ENCODE data around the gene DCAF10.

DNA sequence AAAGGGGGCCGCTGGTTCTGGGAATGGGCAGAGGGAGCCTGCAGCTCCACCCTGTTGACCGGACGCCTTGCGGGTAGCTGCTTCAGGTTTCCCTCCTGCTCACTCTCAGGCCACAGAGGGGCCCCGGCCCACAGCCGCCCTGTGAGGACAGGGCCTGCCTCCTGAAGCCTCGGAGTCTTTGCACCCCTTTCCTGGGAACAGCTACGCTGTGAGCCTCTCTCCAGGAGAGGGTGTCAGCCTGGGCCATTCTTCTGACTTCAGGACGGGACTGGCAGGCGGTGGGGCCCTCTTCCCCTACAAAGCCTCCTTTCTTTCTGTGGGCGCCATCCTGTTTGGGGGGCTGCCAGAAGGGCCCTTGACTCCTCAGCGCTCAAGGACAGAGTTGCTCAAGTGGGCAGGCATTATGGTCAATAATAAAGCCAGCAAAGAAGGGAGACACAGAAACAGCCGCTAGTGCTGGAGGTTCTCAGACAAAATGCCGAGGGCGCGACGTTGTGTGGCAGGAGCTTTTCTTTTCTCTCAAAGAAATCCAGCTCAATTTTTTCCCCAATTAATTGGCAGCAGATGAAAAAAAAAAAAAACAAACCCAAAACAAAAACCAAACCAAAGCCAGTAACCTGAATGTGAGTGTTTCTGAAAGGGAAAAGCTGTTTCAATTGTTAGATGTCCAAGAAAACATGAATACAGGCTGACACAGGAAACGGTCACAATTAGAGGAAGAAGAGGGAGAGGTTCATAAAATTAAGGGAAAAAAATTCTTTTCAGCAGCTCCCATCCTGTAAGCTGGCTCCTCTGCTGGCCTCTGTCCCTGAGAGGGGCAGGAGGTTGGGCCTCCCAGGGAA is 116.1 kb downstream of the DCAF10 start:
- TF ChIP-seq, protein P1, sequence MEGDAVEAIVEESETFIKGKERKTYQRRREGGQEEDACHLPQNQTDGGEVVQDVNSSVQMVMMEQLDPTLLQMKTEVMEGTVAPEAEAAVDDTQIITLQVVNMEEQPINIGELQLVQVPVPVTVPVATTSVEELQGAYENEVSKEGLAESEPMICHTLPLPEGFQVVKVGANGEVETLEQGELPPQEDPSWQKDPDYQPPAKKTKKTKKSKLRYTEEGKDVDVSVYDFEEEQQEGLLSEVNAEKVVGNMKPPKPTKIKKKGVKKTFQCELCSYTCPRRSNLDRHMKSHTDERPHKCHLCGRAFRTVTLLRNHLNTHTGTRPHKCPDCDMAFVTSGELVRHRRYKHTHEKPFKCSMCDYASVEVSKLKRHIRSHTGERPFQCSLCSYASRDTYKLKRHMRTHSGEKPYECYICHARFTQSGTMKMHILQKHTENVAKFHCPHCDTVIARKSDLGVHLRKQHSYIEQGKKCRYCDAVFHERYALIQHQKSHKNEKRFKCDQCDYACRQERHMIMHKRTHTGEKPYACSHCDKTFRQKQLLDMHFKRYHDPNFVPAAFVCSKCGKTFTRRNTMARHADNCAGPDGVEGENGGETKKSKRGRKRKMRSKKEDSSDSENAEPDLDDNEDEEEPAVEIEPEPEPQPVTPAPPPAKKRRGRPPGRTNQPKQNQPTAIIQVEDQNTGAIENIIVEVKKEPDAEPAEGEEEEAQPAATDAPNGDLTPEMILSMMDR (IDR thresholded peaks at IDR 0.05; ENCODE audit: poor library complexity, severe bottlenecking), result no peak
- TF ChIP-seq EZH2 (IDR thresholded peaks at IDR 0.05; ENCODE audit: borderline replicate concordance, insufficient read depth, low read length, poor library complexity, severe bottlenecking) (no peak), RAD21 (conservative IDR thresholded peaks at IDR 0.05) (no peak), SMC3 (conservative IDR thresholded peaks at IDR 0.05; ENCODE audit: poor library complexity) (no peak), POLR2AphosphoS5 (IDR thresholded peaks at IDR 0.05) (no peak), MXI1 (conservative IDR thresholded peaks at IDR 0.05; ENCODE audit: poor library complexity, severe bottlenecking) (no peak)
- TF ChIP-seq, protein P2, sequence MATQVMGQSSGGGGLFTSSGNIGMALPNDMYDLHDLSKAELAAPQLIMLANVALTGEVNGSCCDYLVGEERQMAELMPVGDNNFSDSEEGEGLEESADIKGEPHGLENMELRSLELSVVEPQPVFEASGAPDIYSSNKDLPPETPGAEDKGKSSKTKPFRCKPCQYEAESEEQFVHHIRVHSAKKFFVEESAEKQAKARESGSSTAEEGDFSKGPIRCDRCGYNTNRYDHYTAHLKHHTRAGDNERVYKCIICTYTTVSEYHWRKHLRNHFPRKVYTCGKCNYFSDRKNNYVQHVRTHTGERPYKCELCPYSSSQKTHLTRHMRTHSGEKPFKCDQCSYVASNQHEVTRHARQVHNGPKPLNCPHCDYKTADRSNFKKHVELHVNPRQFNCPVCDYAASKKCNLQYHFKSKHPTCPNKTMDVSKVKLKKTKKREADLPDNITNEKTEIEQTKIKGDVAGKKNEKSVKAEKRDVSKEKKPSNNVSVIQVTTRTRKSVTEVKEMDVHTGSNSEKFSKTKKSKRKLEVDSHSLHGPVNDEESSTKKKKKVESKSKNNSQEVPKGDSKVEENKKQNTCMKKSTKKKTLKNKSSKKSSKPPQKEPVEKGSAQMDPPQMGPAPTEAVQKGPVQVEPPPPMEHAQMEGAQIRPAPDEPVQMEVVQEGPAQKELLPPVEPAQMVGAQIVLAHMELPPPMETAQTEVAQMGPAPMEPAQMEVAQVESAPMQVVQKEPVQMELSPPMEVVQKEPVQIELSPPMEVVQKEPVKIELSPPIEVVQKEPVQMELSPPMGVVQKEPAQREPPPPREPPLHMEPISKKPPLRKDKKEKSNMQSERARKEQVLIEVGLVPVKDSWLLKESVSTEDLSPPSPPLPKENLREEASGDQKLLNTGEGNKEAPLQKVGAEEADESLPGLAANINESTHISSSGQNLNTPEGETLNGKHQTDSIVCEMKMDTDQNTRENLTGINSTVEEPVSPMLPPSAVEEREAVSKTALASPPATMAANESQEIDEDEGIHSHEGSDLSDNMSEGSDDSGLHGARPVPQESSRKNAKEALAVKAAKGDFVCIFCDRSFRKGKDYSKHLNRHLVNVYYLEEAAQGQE (IDR thresholded peaks at IDR 0.05; ENCODE audit: borderline replicate concordance), result no peak

All from neural cell (in vitro differentiated cells).